ENCODE results near the gene BIVM.
"Not testable (repeated sequence)": the region's sequence is repeated elsewhere in the genome, so short reads cannot be mapped to it uniquely, and the experiment has no call there.

DNA sequence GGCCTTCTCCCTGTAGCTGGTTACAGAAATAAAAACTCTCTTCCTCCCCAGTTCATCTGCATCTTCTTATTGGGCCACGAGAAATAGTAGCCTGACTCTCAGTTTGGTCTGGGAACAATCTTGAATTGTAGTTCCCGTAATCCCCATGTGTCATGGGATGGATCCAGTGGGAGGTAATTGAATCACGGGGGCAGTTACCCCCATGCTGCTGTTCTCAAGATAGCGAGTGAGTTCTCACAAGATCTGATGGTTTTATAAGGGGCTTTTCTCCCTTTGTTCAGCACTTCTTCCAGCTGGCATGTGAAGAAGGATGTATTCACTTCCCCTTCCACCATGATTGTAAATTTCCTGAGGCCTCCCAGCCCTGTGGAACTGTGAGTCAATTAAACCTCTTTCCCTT is 18.3 kb upstream of the BIVM start:
- not testable (repeated sequence) for TF ChIP-seq YY1 (IDR thresholded peaks at IDR 0.05; ENCODE audit: insufficient read depth, insufficient read length); ZNF274 (IDR thresholded peaks at IDR 0.05; ENCODE audit: low read depth, low read length)
